ENCODE data around the gene ZBTB4. TPM values are rescaled to one million over a fixed set of nuclear protein-coding genes. Genes with fewer than 3 reads are reported as not detected.

ZBTB4 gene
- total RNA-seq, 1 experiment from 2014 or later = 14.7 TPM

GRCh38 chr17:7445619-7445968 lies 33.8 kb downstream of the ZBTB4 start:
- H3F3A ChIP-seq (ENCODE audit: low read length, unreplicated experiment) = no peaks in the 10 kb centered on the region
- ChIA-PET POLR2A (ENCODE audit: unreplicated experiment) (no interaction called here), CTCF (no interaction called here)
- no peaks in the 10 kb centered on the region for H4K20me1 ChIP-seq (ENCODE audit: low read length)
- no peaks in the 10 kb centered on the region for H3K9me2 ChIP-seq (replicated peaks; ENCODE audit: low read length)
- TF ChIP-seq EZH2 (IDR thresholded peaks at IDR 0.05; ENCODE audit: low read length, unreplicated experiment) (no peak), CTCF (conservative IDR thresholded peaks at IDR 0.05; ENCODE audit: low read depth, low read length) (no peak), EZH2phosphoT487 (IDR thresholded peaks at IDR 0.05; ENCODE audit: borderline replicate concordance, low read length) (no peak)
- BruUV-seq (replicated peaks) = no TSS peak
- H2AFZ ChIP-seq (ENCODE audit: low read length) = no peak overlapping the region
- H3K4me1 ChIP-seq (ENCODE audit: insufficient read depth, low read length) = no peaks in the 10 kb centered on the region
- H3K27ac ChIP-seq (ENCODE audit: low read length) = no peak overlapping the region
- no peak overlapping the region for H3K9ac ChIP-seq (ENCODE audit: low read length)
- no peaks in the 10 kb centered on the region for H3K9me3 ChIP-seq (ENCODE audit: low read length)
- no peaks in the 10 kb centered on the region for H3K27me3 ChIP-seq (ENCODE audit: low read length)
- H3K4me3 ChIP-seq (ENCODE audit: low read length) = no peak overlapping the region
- ATAC-seq = no peak
- intact Hi-C loops (cut with micrococcal nuclease) = no loop called here
- H3K36me3 ChIP-seq (ENCODE audit: low read depth, low read length) = no peaks in the 10 kb centered on the region
- H3K4me2 ChIP-seq (ENCODE audit: low read length) = no peak overlapping the region
- no peak for DNase-seq
- no peaks in the 10 kb centered on the region for H3K79me2 ChIP-seq (ENCODE audit: low read length)

- TF ChIP-seq EZH2phosphoT487 (IDR thresholded peaks at IDR 0.05; ENCODE audit: borderline replicate concordance, low read length) (no peak), EZH2 (IDR thresholded peaks at IDR 0.05; ENCODE audit: low read length, unreplicated experiment) (no peak), CTCF (conservative IDR thresholded peaks at IDR 0.05; ENCODE audit: low read depth, low read length) (no peak)
- Histone ChIP-seq H3K4me3 (ENCODE audit: low read length) (no peak within 1 kb of the TSS), H3K4me2 (ENCODE audit: low read length) (no peak within 1 kb of the TSS), H3K27me3 (ENCODE audit: low read length) (no peaks in the 10 kb centered on the region), H3K9ac (ENCODE audit: low read length) (no peak within 1 kb of the TSS), H3K27ac (ENCODE audit: low read length) (no peak within 1 kb of the TSS), H3F3A (ENCODE audit: low read length, unreplicated experiment) (no peaks in the 10 kb centered on the region), H3K4me1 (ENCODE audit: insufficient read depth, low read length) (no peaks in the 10 kb centered on the region), H4K20me1 (ENCODE audit: low read length) (no peaks in the 10 kb centered on the region), H2AFZ (ENCODE audit: low read length) (no peak within 1 kb of the TSS), H3K36me3 (ENCODE audit: low read depth, low read length) (no peaks in the 10 kb centered on the region), H3K9me2 (replicated peaks; ENCODE audit: low read length) (no peaks in the 10 kb centered on the region), H3K79me2 (ENCODE audit: low read length) (no peaks in the 10 kb centered on the region), H3K9me3 (ENCODE audit: low read length) (no peaks in the 10 kb centered on the region)
- ATAC-seq (no peak), DNase-seq (no peak)
- intact Hi-C loops (cut with micrococcal nuclease) = no loop called here
- ChIA-PET CTCF (no interaction called here), POLR2A (ENCODE audit: unreplicated experiment) (no interaction called here)
- BruUV-seq (replicated peaks) = no TSS peak
Observed at GRCh38 chr17:7444682-7445618, 34.5 kb downstream of the ZBTB4 start, which contains the start of gene CHRNB1. Gene CHRNB1 (plus strand): TSS chr17:7445061. CDS start chr17:7445128, 67 bp downstream.

All from PC-3 (cell line).